T-helper 1 cell treated with Interleukin-12 subunit alpha and Interleukin-12 subunit beta and Interleukin-4 antibody, amounts not matched to agents 30 μg/mL and 1 μg/mL, for 36 hours (primary cell): Measurements from ENCODE around the gene FUS.
"Not testable (repeated sequence)": the region's sequence is repeated elsewhere in the genome, so short reads cannot be mapped to it uniquely, and the experiment has no call there.

Source experiments
- H3K27ac Mint-ChIP-seq: one replicate; pipeline ENCODE4 v1.8.0; 2021; ENCODE audit warnings: mild to moderate bottlenecking, mixed read lengths
- H3K27me3 Mint-ChIP-seq: one replicate; pipeline ENCODE4 v1.8.0; 2021; ENCODE audit warnings: low read depth, mixed read lengths
- H3K36me3 Mint-ChIP-seq: one replicate; pipeline ENCODE4 v1.8.0; 2021; ENCODE audit warnings: low read depth, mixed read lengths
- H3K4me1 Mint-ChIP-seq: one replicate; pipeline ENCODE4 v1.8.0; 2021; ENCODE audit warnings: low read depth, mixed read lengths
- H3K4me3 Mint-ChIP-seq: one replicate; pipeline ENCODE4 v1.8.0; 2021; ENCODE audit warnings: mild to moderate bottlenecking, moderate library complexity, mixed read lengths
- H3K9me3 Mint-ChIP-seq: one replicate; pipeline ENCODE4 v1.8.0; 2021; ENCODE audit warnings: mixed read lengths

The FUS gene

DNA sequence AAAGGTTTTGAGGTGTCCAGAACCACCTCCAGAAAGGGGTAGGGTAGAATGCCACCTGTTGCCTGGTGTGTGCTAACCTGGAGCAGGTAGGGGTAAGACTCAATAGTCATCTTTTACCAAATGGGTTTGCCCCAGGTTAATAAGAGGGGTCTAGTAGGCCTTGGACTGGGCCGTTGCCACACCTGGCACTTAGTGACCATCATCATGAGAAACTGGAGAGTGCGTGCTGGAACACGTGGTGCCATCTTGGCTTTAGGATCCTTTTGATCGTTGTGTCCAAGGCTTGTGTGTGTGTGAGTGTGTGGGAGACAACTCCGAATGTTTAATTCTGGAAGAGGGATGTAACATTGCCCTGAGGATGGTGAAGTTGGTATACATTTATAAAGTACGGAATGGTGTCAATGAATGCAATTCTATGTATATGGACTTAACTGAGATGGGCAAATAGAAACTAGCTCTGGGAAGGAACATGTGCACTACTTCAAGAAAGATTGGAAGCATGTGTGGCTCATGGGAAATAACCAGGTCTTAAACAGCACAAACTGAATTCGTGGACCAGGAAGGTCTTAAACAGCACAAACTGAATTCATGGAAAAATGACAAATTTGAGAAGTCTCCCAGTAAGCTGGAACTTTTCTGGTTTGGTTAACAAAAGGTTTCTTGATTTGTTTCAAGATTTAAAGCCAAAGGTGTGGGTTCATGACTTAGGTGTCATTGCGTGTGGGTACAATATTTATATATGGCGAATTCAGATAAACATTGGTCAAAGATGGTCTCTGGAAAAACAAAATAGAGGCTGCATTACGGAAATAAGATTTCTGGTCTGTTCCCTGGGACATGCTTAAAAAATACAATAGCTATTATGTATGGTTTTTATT, 7.2 kb downstream of the FUS start:
- Mint-ChIP-seq H3K27ac (peak overlapping the region; percentile 18), H3K4me1 (peaks cover 74% of the 10 kb centered on the region)

DNA sequence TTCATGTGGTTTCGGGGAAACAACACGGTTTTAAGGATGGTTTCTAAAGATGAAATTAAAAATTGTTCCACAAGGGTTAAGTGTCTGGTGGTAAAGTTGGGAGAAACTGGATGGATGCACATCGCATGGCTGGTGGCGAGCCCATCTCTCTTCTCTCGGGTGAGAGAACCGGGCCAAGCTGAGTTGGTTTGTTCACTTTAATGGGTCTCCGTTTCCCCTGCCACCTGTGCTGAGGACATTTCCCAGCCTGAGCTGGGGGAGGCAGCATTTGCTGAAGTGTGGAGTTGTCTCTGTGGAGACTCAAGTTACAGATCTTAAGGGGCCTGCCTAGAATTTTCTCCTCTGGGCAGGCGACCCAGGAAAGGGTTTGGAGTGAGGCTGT, 7.9 kb downstream of the FUS start:
- Mint-ChIP-seq H3K9me3 (no peaks in the 10 kb centered on the region), H3K4me1 (peaks cover 68% of the 10 kb centered on the region), H3K36me3 (peaks cover 84% of the 10 kb centered on the region), H3K4me3 (no peak overlapping the region), H3K27ac (no peak overlapping the region), H3K27me3 (no peaks in the 10 kb centered on the region)

More for the DNA sequence above, 7.2 kb downstream of the FUS start:
- Mint-ChIP-seq H3K9me3 (no peaks in the 10 kb centered on the region), H3K4me3 (no peak overlapping the region), H3K27me3 (no peaks in the 10 kb centered on the region), H3K36me3 (peaks cover 89% of the 10 kb centered on the region)

DNA sequence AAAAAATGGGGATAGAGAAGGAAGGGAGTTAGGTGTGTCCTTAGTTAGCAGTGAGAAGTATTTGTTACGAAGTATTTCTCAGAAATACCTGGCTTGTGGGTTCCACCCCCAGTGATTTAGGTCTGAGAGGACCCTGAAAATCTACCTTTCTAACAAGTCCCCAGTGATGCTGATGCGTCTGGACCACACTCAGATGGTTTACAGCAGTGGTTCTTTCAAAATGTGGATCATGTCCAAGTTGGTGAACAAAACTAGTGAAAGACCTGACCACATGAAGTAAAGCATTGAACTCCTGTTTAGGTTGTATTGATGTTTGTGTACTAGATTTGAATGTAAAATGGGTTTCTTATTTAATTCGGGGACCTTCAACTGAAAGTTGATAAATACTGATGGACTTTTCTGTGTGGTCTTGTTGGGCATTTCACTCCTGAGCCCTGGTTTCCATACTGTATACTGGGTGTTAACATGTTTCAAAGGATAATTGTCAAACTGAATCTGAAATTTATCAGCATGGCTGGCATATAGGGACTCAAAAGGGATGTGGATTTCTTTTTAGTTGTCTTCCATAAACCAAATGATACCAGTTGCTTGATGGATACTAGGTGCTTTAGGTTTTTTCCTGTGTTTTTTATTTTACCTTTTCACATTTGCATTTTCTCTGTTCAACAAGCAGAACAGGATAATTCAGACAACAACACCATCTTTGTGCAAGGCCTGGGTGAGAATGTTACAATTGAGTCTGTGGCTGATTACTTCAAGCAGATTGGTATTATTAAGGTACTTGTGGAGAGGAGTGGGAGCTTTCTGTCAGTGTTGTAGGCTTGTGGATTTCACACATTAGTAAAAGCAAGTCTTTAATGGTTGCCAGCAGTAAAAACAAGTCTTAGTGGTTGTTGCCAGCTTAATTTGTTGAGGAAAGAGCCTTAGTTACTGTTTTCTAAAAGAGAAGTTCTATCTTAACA, 8.8 kb downstream of the FUS start:
- H3K4me3 Mint-ChIP-seq, result peak overlapping the region; percentile 9
- H3K27me3 Mint-ChIP-seq, result no peaks in the 10 kb centered on the region
- no peaks in the 10 kb centered on the region for H3K9me3 Mint-ChIP-seq
- H3K4me1 Mint-ChIP-seq, result peaks cover 65% of the 10 kb centered on the region
- H3K27ac Mint-ChIP-seq, result peak overlapping the region; percentile 29
- peaks cover 81% of the 10 kb centered on the region for H3K36me3 Mint-ChIP-seq

DNA sequence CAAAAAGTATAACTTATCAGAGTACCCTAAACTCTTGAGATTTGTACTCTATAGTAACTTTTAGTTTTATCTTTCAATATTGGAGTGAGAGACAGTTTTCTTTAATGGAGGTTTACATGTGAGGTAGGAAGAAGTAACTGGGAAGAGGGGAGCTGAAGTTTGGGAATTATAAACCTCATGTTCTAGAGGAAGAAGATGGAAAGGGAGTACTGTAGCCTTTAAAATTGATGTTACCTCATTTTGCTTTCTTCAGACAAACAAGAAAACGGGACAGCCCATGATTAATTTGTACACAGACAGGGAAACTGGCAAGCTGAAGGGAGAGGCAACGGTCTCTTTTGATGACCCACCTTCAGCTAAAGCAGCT, 9.5 kb downstream of the FUS start:
- H3K9me3 Mint-ChIP-seq, result no peaks in the 10 kb centered on the region
- no peak overlapping the region for H3K4me3 Mint-ChIP-seq
- H3K27ac Mint-ChIP-seq, result peak overlapping the region; percentile 29
- H3K36me3 Mint-ChIP-seq, result peaks cover 78% of the 10 kb centered on the region
- H3K27me3 Mint-ChIP-seq, result no peaks in the 10 kb centered on the region
- peaks cover 63% of the 10 kb centered on the region for H3K4me1 Mint-ChIP-seq

DNA sequence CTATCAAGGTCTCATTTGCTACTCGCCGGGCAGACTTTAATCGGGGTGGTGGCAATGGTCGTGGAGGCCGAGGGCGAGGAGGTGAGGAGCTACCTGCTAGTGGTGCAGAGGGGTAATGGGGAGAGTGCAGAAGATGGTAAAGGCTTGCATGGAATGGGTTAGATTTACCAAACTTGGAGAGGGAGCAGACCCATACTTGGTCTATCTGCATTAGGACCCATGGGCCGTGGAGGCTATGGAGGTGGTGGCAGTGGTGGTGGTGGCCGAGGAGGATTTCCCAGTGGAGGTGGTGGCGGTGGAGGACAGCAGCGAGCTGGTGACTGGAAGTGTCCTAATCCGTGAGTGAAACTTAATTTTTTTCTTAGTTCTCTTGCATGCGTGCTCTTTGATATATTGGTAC, 10.1 kb downstream of the FUS start:
- Mint-ChIP-seq H3K27me3 (no peaks in the 10 kb centered on the region), H3K4me1 (peaks cover 57% of the 10 kb centered on the region), H3K9me3 (no peaks in the 10 kb centered on the region), H3K4me3 (no peak overlapping the region), H3K27ac (peak overlapping the region; percentile 55), H3K36me3 (peaks cover 77% of the 10 kb centered on the region)

DNA sequence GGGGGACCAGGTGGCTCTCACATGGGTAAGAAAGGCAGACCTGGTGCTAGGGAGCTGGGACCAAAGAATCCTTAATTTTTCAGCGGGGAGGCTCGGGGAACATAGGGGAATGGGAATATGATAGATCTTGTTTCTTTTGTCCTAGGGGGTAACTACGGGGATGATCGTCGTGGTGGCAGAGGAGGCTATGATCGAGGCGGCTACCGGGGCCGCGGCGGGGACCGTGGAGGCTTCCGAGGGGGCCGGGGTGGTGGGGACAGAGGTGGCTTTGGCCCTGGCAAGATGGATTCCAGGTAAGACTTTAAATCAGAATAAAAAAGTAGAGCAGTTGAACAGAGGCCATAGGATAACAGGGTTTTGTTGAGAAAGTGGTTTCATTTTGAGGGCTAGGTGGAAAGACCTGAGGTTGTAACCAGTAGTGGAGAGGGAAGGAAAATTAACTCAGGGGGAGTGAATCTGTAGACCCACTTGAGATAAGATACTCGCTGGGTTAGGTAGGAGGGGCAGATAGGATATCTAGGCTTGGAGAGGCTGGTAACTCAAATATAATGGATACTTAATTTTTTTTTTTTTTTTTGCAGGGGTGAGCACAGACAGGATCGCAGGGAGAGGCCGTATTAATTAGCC, 11.0 kb downstream of the FUS start:
- H3K9me3 Mint-ChIP-seq, result no peaks in the 10 kb centered on the region
- peaks cover 73% of the 10 kb centered on the region for H3K36me3 Mint-ChIP-seq
- H3K4me1 Mint-ChIP-seq, result peaks cover 48% of the 10 kb centered on the region
- H3K27me3 Mint-ChIP-seq, result no peaks in the 10 kb centered on the region
- no peak overlapping the region for H3K4me3 Mint-ChIP-seq
- H3K27ac Mint-ChIP-seq, result peak overlapping the region; percentile 61

DNA sequence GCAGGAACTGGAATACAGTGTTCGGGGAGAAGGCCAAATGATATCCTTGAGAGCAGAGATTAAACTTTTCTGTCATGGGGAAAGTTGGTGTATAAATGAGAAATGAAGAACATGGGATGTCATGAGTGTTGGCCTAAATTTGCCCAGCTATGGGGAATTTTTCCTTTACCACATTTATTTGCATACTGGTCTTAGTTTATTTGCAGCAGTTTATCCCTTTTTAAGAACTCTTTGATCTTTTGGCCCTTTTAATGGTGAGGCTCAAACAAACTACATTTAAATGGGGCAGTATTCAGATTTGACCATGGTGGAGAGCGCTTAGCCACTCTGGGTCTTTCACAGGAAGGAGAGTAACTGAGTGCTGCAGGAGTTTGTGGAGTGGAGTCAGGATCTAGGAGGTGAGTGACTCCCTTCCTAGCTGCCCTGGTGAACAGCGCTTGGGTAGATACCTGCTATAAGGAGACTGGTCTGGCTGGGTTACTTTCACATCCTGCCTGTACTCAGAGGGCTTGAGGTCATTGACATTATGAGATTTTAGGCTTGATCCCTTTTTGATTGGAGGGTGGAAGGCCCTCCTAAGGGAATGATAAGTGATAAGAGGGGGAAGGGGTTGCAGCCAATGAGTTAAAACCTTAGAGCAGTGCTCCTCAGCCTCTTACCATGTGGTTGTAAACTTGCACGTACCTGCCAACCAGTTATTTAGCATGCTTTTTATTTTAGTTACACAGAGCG, 11.9 kb downstream of the FUS start:
- Mint-ChIP-seq H3K4me1 (peaks cover 43% of the 10 kb centered on the region), H3K36me3 (peaks cover 69% of the 10 kb centered on the region), H3K9me3 (no peaks in the 10 kb centered on the region), H3K4me3 (no peak overlapping the region), H3K27me3 (no peaks in the 10 kb centered on the region), H3K27ac (peak overlapping the region; percentile 31)

DNA sequence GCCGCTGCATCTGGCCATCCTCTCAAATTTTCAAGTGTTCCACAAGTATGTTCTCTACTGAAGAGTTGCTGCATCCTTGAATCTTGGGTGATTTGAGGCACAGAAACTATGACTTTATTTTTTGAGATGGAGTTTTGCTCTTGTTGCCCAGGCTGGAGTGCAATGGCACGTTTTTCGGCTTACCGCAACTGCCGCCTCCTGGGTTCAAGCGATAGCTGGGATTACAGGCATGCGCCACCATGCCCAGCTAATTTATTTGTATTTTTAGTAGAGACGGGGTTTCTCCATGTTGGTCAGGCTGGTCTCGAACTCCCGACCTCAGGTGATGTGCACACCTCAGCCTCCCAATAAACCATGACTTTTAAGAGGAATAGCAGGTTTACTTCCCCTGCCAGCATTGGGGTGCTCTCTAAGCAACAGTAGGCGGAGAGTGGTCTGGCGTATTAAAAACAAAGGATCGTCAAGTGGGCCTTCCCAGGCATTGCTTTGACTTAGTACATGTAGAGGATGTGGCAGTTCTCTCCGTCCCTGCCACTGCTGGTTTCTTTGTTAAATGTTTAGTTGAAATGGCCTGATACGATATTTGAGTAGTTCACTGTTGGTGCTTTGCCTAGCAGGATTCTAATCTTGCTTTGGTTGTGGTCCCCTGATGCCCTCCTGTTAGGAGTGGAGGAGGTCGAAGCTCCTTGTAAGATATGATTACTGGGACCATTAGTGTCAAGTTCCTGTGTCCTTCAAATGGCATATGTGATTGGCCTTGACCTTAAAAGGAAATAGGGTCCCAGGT, 13.1 kb downstream of the FUS start:
- Mint-ChIP-seq H3K27me3 (no peaks in the 10 kb centered on the region), H3K27ac (no peak overlapping the region), H3K4me3 (no peak overlapping the region), H3K4me1 (peaks cover 41% of the 10 kb centered on the region), H3K36me3 (peaks cover 62% of the 10 kb centered on the region), H3K9me3 (no peaks in the 10 kb centered on the region)

DNA sequence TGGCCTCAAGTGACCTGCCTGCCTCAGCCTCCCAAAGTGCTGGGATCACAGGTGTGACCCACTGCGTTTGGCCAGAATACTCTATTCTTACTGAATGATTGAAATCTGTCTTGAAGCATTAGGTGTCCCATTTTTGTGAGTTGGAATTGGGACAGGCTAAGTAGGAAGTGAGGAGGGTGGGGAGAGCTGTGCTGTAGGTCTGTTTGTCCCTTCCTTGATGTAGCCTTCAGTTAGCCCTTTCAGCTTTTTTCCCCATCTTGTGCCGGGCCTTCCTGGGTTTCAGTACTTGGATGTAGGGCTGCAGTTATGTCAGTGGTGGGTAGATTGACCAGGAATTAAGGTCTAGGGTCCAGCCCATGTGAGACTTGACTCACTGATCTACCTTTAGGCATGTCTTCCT, 13.9 kb downstream of the FUS start:
- Mint-ChIP-seq H3K36me3 (peaks cover 57% of the 10 kb centered on the region), H3K4me1 (peaks cover 45% of the 10 kb centered on the region), H3K27me3 (no peaks in the 10 kb centered on the region), H3K27ac (no peak overlapping the region), H3K4me3 (no peak overlapping the region), H3K9me3 (no peaks in the 10 kb centered on the region)

DNA sequence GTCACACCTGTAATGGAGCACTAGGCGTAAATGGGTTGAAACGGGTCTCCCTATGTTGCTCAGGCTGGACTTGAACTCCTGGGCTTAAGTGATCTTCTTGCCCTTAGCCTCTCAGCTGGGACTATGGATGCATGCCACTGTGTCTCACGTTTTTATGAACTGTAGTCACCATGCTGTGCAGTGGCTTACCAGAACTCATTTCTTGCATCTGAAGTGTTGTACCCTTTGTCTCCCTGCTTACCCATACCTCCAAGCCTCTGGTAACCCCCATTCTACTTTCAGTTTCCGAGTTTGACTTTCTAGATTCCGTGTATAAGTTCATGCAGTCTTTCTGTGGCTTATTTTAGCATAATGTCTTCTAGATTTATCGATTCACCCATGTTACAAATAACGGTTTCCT, 15.0 kb downstream of the FUS start:
- H3K27me3 Mint-ChIP-seq, result no peaks in the 10 kb centered on the region
- no peak overlapping the region for H3K4me3 Mint-ChIP-seq
- H3K9me3 Mint-ChIP-seq, result no peaks in the 10 kb centered on the region
- H3K36me3 Mint-ChIP-seq, result peaks cover 52% of the 10 kb centered on the region
- peak overlapping the region; percentile 32 for H3K27ac Mint-ChIP-seq
- peaks cover 48% of the 10 kb centered on the region for H3K4me1 Mint-ChIP-seq

DNA sequence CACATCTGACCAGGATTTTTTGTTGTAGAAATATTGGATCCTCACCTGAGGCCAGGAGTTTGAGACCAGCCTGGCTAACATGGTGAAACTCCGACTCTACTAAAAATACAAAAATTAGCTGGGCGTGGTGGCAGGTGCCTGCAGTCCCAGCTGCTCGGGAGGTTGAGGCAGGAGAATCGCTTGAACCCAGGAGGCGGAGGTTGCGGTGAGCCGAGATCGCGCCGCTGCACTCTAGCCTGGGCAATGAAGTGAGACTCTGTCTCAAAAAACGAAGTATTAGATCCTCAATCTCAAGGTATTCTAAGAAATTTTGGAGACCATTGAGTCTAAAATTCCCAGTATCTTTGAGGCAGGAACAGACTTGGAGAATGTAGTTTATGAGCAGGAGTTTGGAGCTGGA, 15.9 kb downstream of the FUS start:
- not testable (repeated sequence) for H3K9me3 Mint-ChIP-seq, H3K4me3 Mint-ChIP-seq, H3K27me3 Mint-ChIP-seq, H3K27ac Mint-ChIP-seq
- Mint-ChIP-seq H3K4me1 (peaks cover 46% of the 10 kb centered on the region), H3K36me3 (peaks cover 45% of the 10 kb centered on the region)

DNA sequence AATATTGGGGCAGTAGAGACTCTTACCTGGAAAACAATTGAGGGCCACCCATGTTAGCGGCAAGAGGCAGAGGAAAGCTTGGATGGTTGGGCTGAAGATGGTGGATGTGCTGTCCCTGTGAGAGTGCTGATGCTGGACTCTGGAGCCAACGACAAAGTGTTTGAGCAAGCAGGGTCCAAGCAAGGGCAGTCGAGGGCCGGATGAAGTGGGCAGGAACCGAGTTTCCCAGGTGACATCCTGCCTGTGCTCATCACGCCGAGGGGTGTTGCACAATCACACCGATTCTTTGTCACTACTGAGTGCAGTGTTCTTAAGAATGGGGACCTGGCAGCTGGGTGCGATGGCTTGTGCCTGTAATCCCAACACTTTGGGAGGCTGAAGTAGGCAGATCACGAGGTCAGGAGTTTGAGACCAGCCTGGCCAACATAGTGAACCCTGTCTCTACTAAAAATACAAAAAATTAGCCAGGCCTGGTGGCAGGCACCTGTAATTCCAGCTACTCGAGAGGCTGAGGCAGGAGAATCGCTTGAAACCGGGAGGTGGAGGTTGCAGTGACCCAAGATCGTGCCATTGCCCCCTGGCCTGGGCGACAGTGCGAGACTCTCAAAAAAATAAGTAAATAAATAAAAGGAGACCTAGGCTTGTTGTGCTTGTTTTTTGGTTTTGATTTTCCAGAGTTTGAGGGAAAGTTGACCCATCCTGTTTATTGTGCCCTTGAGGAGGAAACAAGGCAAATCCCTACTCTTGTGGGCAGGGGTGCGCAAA, 16.6 kb downstream of the FUS start:
- H3K36me3 Mint-ChIP-seq, result peaks cover 44% of the 10 kb centered on the region
- no peak overlapping the region for H3K27ac Mint-ChIP-seq
- H3K4me1 Mint-ChIP-seq, result peaks cover 49% of the 10 kb centered on the region
- no peaks in the 10 kb centered on the region for H3K9me3 Mint-ChIP-seq
- H3K27me3 Mint-ChIP-seq, result no peaks in the 10 kb centered on the region
- H3K4me3 Mint-ChIP-seq, result no peak overlapping the region
